Fibroblast of skin of left quadriceps (primary cell): ENCODE results near the gene ITIH1.

Source experiments
- DNase-seq, 2 experiments: peaks; one replicate each; pipeline ENCODE4 v3.0.0-alpha.2; 2013; ENCODE audit warnings: low read depth in 2 of 2

ITIH1 gene

GRCh38 chr3:52790337-52790736 lies 12.9 kb downstream of the ITIH1 start:
- DNase-seq: no peak

- DNase-seq: no peak
Measured at GRCh38 chr3:52790741-52791140, 13.3 kb downstream of the ITIH1 start.

DNA sequence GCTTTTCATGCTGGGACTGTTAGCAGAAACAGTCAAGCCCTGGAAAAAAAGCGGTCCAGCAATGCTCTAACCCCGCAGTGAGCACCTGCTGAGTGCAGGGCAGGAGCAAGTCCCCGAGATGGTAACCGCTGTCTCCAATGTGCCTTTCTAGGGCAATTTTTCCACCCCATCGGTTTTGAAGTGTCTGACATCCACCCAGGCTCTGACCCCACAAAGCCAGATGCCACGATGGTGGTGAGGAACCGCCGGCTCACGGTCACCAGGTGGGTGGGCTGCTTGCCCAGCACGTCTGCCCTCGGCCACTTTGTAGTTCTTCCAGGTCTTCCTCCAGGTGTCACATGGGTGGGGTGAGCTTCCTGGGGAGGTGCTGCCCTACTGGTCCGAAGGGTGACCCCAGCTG lies 14.0 kb downstream of the ITIH1 start:
- DNase-seq: no peak

- DNase-seq: no peak
Measured at GRCh38 chr3:52791928-52792327, 14.5 kb downstream of the ITIH1 start.

DNA sequence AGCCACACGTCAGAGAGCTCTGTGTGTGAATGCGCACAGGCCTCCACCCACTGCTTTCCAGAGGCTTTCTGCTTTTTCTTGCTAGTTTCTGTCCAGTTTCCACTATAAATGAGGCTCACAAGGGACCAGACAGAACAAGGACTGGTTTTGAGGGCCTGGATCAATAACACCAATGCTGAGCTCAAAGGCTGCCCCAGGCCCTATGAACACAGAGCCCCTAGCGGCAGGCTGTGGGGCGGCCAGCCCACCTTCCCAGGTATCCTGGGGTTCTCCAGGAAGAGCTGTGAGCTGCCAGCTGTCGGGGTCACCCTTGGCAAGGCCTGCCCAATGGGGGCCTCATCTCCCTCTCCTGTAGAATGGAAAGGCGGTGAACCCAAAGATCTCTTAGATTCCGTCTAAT lies 15.0 kb downstream of the ITIH1 start:
- no peak for DNase-seq

GRCh38 chr3:52792961-52793695 lies 15.7 kb downstream of the ITIH1 start:
- no peak for DNase-seq

GRCh38 chr3:52793702-52794611 lies 16.6 kb downstream of the ITIH1 start:
- DNase-seq: no peak

- no peak for DNase-seq
Measured at GRCh38 chr3:52794612-52795099, 17.3 kb downstream of the ITIH1 start, which contains the start of gene ITIH3. TSS of gene ITIH3 (plus strand) at chr3:52794796. CDS start at chr3:52794804, 8 bp downstream.

DNA sequence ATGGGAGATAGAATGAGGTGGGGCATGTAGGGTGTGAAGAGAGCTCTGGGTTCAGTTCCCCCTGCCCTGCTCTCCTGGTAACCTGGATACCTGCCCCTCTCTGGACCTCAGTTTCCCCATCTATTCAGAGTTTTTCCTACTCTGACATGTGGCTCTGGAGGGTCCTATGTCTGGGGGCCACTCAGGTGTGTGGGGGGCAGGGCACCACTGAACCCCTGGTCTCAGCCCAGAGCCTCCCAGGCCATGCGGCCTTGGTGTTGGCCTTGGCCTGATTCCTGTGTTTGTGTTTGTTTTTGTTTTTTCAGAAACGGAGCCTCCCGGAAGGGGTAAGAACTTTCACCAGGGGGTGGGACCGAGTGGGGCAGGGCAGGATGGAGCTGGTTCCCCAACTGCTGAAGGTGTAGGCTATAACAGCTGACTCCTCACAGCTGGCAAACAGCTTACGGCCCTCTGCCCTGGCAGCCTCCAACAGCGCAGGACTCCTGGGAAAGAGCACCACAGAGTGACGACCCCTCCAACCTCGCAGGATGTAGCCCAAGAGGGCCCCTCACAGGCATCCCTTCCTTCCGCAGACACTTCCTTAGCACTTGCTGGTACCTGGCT lies 18.0 kb downstream of the ITIH1 start:
- no peak for DNase-seq

GRCh38 chr3:52796411-52796810 lies 19.0 kb downstream of the ITIH1 start:
- no peak for DNase-seq

- no peak for DNase-seq
Measured at GRCh38 chr3:52798376-52798977, 21.1 kb downstream of the ITIH1 start.

DNA sequence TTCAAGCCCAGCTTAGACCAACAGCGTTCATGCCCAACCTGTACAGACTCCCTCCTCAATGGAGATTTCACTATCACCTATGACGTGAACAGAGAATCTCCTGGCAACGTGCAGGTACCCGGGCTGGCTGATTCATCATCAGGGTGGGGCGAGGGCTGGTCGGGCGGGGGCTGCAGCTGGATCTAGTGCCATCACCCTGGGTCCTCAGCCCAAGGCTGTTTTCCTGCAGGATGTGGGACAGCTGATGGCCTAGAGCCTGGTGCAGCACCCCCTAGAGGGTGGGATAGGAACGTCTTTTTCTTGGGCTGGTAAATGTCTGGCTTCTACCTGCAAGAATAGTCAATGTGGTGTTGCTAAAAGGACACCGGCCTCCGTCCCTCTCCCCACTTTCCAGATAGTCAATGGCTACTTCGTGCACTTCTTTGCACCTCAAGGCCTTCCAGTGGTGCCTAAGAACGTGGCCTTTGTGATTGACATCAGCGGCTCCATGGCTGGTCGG lies 21.6 kb downstream of the ITIH1 start:
- no peak for DNase-seq

GRCh38 chr3:52800079-52800478 lies 22.7 kb downstream of the ITIH1 start:
- no peak for DNase-seq

- peak in 1 of 2 experiments; percentile 3 for DNase-seq
Measured at GRCh38 chr3:52801839-52802238, 24.4 kb downstream of the ITIH1 start.

- no peak for DNase-seq
Measured at GRCh38 chr3:52805270-52806039, 28.1 kb downstream of the ITIH1 start.

DNA sequence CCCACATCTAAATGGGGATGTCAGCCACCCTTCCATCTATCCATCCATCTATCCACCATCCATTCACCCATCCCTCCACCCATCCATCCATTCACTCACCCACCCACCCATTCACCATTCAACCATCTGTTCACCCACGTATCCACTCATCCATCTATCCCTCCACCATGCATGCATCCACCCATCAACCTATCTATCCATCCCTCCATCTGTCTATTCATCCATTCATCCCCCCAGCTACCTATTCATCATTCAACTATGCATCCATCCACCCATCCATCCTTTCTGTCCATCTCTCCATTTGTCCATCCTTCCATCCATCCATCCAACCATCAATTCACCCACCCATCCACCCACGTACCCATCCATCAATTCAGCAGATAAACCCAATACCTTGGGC lies 31.8 kb downstream of the ITIH1 start:
- DNase-seq: no peak

- no peak for DNase-seq
Measured at GRCh38 chr3:52809662-52810377, 32.4 kb downstream of the ITIH1 start.

DNA sequence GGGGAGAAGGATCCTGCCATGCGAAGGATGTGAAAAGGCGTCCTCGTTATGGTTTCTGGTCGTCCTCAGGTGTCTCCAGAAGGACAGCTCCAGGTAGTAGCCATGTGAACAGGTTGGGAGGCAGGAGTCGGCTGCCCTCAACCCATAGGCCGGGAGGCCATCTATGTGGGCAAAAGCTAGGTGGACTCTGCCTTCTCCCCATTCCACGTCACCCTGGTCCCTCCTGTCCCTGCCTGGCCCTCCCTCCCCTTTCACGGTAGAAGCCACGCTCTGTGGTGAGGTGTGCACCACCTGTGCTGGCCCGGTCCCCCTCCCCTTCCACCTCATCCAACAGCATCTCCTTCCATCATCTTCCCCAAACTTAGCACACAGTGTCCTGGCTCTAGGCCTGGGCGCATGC lies 33.5 kb downstream of the ITIH1 start:
- DNase-seq: no peak

DNA sequence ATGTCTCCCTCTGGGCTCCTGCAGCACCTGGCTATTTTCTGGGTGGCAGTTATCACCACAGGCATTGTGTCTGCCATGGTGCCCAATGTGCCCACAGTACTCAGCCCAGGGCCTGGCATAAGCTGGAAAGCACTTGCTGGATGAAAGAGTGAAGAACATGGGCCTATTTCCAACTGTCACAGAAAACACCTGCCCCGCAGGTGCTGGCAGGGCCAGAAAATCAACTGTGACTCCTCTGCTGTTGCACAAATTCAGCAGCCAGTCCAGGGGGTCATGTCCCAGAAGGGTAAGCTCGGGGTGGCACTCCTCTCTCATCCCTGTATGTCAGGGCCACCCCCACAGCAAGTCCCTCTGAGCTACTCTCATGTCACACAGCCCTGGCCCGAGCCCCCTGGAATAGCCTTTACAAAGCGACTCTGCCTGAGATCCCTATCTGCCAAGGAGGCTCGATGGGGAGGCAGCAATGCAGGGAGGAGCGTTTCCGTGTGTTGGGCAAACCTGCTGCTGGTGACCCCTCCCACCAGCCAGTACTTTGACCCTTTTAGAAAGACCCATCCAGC lies 34.1 kb downstream of the ITIH1 start:
- no peak for DNase-seq

DNA sequence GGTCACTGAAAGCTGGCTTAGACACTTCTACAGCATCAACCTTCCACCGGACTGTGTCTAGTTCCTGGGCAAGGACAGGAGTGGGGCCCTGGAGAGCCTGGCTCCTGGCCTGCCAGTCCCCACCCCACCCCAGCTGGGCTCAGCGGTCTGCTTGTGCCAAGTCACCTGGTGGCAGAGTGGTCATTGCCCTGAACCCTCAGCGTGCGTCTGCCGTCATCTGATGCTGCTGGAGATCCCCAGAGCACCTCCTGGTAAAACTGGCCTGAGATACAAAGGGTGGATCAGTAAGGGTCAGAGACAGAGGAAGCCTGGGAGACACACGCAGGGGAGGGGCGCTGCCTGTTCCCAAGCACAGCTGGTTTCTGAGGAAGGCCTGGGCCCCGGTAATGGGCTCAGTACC lies 36.4 kb downstream of the ITIH1 start:
- no peak for DNase-seq
